Neural crest cell (in vitro differentiated cells): Measurements from ENCODE around the gene TMEM238L. TPM values are rescaled to one million over a fixed set of nuclear protein-coding genes. Genes with fewer than 3 reads are reported as not detected.

Source experiments
- DNase-seq: peaks from one replicate; pipeline ENCODE4 v3.0.0; 2021; ENCODE audit warnings: low read depth, mixed read lengths, low spot score
- H3K27ac Mint-ChIP-seq: one replicate; pipeline ENCODE4 v1.8.0; 2021; ENCODE audit warnings: mild to moderate bottlenecking, mixed read lengths; ENCODE audit not compliant: unreplicated experiment
- H3K27me3 Mint-ChIP-seq: 2 replicates; pipeline ENCODE4 v1.8.0; 2021; ENCODE audit warnings: low read depth, mild to moderate bottlenecking, mixed read lengths
- H3K36me3 Mint-ChIP-seq: 2 replicates; pipeline ENCODE4 v1.8.0; 2021; ENCODE audit warnings: low read depth, mild to moderate bottlenecking, mixed read lengths
- H3K4me1 Mint-ChIP-seq: 2 replicates; pipeline ENCODE4 v1.8.0; 2021; ENCODE audit warnings: mixed read lengths
- H3K4me3 Mint-ChIP-seq: one replicate; pipeline ENCODE4 v1.8.0; 2021; ENCODE audit warnings: mild to moderate bottlenecking, mixed read lengths
- H3K9me3 Mint-ChIP-seq: 2 replicates; pipeline ENCODE4 v1.8.0; 2021; ENCODE audit warnings: mixed read lengths
- total RNA-seq: library from RNA; stranded (reverse); gene quantifications from 2 replicates; pipeline ENCODE4 v1.2.1, GENCODE V29; 2021
- TF ChIP-seq, protein P1 (sequence below): fragments of 200-600 bp; sonication (generic); conservative IDR thresholded peaks from 2 replicates; pipeline ENCODE4 v1.5.0; 2021; ENCODE audit warnings: antibody characterized with exemption, mild to moderate bottlenecking

Gene TMEM238L
- total RNA-seq, 1 donor from 2014 or later, result not detected

DNA sequence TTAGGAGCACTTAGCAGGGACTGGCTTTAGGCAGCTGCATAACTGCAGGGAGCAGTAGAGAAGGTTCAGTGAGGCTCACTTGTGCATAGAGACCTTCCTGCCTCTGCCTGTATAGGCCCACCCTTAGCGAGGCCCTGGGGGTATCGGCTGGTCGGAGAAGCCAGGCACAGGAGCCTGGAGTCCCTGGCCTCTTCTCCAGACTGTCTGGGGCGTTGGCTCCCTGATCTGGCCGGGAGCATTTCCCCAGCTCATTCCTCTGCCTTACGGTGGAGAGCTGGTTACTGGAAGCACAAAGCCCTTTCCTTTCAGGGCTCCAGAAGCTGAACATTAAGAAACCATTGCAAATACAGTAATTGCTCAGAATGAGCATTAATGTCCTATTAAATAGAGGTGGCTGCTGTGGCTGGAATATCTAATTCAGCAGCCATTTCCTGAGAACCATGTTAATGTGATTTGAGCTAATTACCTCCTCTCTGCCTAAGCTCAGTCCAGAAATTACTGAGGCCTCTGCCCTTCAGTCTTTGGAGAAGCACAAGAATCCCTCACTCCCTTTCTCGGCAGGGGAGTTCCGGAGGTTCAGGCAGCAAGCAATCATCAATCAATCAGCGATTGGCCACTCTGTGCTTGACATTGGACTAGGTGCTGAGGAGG, 55.2 kb downstream of the TMEM238L start:
- no peaks in the 10 kb centered on the region for H3K36me3 Mint-ChIP-seq
- TF ChIP-seq, protein P1, sequence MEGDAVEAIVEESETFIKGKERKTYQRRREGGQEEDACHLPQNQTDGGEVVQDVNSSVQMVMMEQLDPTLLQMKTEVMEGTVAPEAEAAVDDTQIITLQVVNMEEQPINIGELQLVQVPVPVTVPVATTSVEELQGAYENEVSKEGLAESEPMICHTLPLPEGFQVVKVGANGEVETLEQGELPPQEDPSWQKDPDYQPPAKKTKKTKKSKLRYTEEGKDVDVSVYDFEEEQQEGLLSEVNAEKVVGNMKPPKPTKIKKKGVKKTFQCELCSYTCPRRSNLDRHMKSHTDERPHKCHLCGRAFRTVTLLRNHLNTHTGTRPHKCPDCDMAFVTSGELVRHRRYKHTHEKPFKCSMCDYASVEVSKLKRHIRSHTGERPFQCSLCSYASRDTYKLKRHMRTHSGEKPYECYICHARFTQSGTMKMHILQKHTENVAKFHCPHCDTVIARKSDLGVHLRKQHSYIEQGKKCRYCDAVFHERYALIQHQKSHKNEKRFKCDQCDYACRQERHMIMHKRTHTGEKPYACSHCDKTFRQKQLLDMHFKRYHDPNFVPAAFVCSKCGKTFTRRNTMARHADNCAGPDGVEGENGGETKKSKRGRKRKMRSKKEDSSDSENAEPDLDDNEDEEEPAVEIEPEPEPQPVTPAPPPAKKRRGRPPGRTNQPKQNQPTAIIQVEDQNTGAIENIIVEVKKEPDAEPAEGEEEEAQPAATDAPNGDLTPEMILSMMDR, result no peak
- no peak overlapping the region for H3K4me3 Mint-ChIP-seq
- peaks cover 2% of the 10 kb centered on the region for H3K27me3 Mint-ChIP-seq
- no peak overlapping the region for H3K27ac Mint-ChIP-seq
- H3K4me1 Mint-ChIP-seq, result peaks cover 20% of the 10 kb centered on the region
- no peaks in the 10 kb centered on the region for H3K9me3 Mint-ChIP-seq
- DNase-seq, result no peak

- Mint-ChIP-seq H3K9me3 (no peaks in the 10 kb centered on the region), H3K4me1 (peaks cover 12% of the 10 kb centered on the region), H3K27ac (no peak overlapping the region), H3K27me3 (peaks cover 2% of the 10 kb centered on the region), H3K4me3 (no peak overlapping the region), H3K36me3 (no peaks in the 10 kb centered on the region)
- TF ChIP-seq, protein P1, result no peak
- no peak for DNase-seq
Measured at GRCh38 chr17:10745231-10745630, 58.7 kb downstream of the TMEM238L start.

Other genes starting within 250 kb of the TMEM238L start
- 3.6 and 3.8 TPM in 2 replicates for gene MYH3, start 146.8 kb downstream of the TMEM238L start, total RNA-seq
- 32.5 and 36.2 TPM in 2 replicates for gene SCO1, start 106.6 kb downstream of the TMEM238L start, total RNA-seq
- gene ADPRM, start 106.5 kb downstream of the TMEM238L start, total RNA-seq, result 9.7 and 9.8 TPM in 2 replicates
- gene TMEM220, start 74.1 kb downstream of the TMEM238L start, total RNA-seq, result 5.0 and 5.1 TPM in 2 replicates
- gene PIRT, start 34.0 kb upstream of the TMEM238L start, total RNA-seq, result 0.07 and 0.09 TPM in 2 replicates